HEK293 (cell line): Measurements from ENCODE around the gene CTR9.

ENCODE experiments used
- PATZ1 ChIP-seq: fragments of 450-650 bp; formaldehyde crosslinking; IDR thresholded peaks from 2 replicates; pipeline ENCODE4 v1.5.1; 2016; ENCODE audit warnings: missing biosample characterization, missing genetic modification characterization
- REPIN1 ChIP-seq: fragments of 450-650 bp; formaldehyde crosslinking; IDR thresholded peaks from 2 replicates; pipeline ENCODE4 v1.5.1; 2017; ENCODE audit warnings: missing biosample characterization, missing genetic modification characterization, low read depth
- ZBTB11 ChIP-seq: fragments of 450-650 bp; formaldehyde crosslinking; conservative IDR thresholded peaks from 2 replicates; pipeline ENCODE4 v1.5.1; 2016; ENCODE audit warnings: low read depth, missing biosample characterization, missing genetic modification characterization
- ZBTB8A ChIP-seq: fragments of 450-650 bp; formaldehyde crosslinking; IDR thresholded peaks from 2 replicates; pipeline ENCODE4 v1.5.1; 2016; ENCODE audit warnings: missing biosample characterization, missing genetic modification characterization
- ZNF138 ChIP-seq: fragments of 450-650 bp; formaldehyde crosslinking; IDR thresholded peaks from 2 replicates; pipeline ENCODE4 v1.5.1; 2016; ENCODE audit warnings: missing biosample characterization, missing genetic modification characterization, borderline replicate concordance
- ZNF473 ChIP-seq: fragments of 450-650 bp; formaldehyde crosslinking; IDR thresholded peaks from 2 replicates; pipeline ENCODE4 v1.5.1; 2017; ENCODE audit warnings: missing biosample characterization, missing genetic modification characterization
- ZNF501 ChIP-seq: fragments of 450-650 bp; formaldehyde crosslinking; IDR thresholded peaks from 2 replicates; pipeline ENCODE4 v1.5.1; 2016; ENCODE audit warnings: missing biosample characterization, missing genetic modification characterization
- ZNF558 ChIP-seq: fragments of 450-650 bp; formaldehyde crosslinking; IDR thresholded peaks from 2 replicates; pipeline ENCODE4 v1.5.1; 2016; ENCODE audit warnings: missing biosample characterization, missing genetic modification characterization
- ZNF677 ChIP-seq: fragments of 450-650 bp; IDR thresholded peaks from 2 replicates; pipeline ENCODE4 v1.5.0; 2018; ENCODE audit warnings: missing biosample characterization, mild to moderate bottlenecking, missing genetic modification characterization, moderate library complexity
- TF ChIP-seq, protein P1 (sequence below): fragments of 450-650 bp; formaldehyde crosslinking; IDR thresholded peaks from 2 replicates; pipeline ENCODE4 v1.5.1; 2016; ENCODE audit warnings: missing biosample characterization, missing genetic modification characterization
- TF ChIP-seq, protein P2 (sequence below): fragments of 450-650 bp; formaldehyde crosslinking; IDR thresholded peaks from 2 replicates; pipeline ENCODE4 v1.5.1; 2017; ENCODE audit warnings: missing biosample characterization, missing genetic modification characterization

GRCh38 chr11:10731064-10731680 lies 19.9 kb upstream of the CTR9 start:
- TF ChIP-seq ZBTB11 (tag by site-specific recombination) (no peak), ZNF501 (no peak), REPIN1 (no peak), ZNF558 (tag by site-specific recombination) (no peak), ZNF138 (tag by site-specific recombination) (no peak), PATZ1 (tag by site-specific recombination) (no peak), ZNF473 (tag by site-specific recombination) (no peak), ZNF677 (tag by site-specific recombination) (no peak), ZBTB8A (no peak)
- TF ChIP-seq, protein P1, sequence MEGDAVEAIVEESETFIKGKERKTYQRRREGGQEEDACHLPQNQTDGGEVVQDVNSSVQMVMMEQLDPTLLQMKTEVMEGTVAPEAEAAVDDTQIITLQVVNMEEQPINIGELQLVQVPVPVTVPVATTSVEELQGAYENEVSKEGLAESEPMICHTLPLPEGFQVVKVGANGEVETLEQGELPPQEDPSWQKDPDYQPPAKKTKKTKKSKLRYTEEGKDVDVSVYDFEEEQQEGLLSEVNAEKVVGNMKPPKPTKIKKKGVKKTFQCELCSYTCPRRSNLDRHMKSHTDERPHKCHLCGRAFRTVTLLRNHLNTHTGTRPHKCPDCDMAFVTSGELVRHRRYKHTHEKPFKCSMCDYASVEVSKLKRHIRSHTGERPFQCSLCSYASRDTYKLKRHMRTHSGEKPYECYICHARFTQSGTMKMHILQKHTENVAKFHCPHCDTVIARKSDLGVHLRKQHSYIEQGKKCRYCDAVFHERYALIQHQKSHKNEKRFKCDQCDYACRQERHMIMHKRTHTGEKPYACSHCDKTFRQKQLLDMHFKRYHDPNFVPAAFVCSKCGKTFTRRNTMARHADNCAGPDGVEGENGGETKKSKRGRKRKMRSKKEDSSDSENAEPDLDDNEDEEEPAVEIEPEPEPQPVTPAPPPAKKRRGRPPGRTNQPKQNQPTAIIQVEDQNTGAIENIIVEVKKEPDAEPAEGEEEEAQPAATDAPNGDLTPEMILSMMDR (tag by site-specific recombination), result no peak
- TF ChIP-seq, protein P2, sequence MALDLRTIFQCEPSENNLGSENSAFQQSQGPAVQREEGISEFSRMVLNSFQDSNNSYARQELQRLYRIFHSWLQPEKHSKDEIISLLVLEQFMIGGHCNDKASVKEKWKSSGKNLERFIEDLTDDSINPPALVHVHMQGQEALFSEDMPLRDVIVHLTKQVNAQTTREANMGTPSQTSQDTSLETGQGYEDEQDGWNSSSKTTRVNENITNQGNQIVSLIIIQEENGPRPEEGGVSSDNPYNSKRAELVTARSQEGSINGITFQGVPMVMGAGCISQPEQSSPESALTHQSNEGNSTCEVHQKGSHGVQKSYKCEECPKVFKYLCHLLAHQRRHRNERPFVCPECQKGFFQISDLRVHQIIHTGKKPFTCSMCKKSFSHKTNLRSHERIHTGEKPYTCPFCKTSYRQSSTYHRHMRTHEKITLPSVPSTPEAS, result no peak
